ENCODE data around the gene NTRK2.

GRCh38 chr9:84832453-84832852 lies 162.9 kb downstream of the NTRK2 start:
- no peak for TF ChIP-seq CTCF (IDR thresholded peaks at IDR 0.05 in 4 of 5, conservative IDR thresholded peaks at IDR 0.05 in 1 of 5)
- no peak for TF ChIP-seq POLR2A (IDR thresholded peaks at IDR 0.05)
